Fibroblast of gingiva (primary cell): ENCODE measurements around the gene BRPF1.

Experiments
- DNase-seq: peaks from one replicate; pipeline ENCODE4 v3.0.0-alpha.2; 2011; ENCODE audit warnings: low read depth

Gene BRPF1, protein sequence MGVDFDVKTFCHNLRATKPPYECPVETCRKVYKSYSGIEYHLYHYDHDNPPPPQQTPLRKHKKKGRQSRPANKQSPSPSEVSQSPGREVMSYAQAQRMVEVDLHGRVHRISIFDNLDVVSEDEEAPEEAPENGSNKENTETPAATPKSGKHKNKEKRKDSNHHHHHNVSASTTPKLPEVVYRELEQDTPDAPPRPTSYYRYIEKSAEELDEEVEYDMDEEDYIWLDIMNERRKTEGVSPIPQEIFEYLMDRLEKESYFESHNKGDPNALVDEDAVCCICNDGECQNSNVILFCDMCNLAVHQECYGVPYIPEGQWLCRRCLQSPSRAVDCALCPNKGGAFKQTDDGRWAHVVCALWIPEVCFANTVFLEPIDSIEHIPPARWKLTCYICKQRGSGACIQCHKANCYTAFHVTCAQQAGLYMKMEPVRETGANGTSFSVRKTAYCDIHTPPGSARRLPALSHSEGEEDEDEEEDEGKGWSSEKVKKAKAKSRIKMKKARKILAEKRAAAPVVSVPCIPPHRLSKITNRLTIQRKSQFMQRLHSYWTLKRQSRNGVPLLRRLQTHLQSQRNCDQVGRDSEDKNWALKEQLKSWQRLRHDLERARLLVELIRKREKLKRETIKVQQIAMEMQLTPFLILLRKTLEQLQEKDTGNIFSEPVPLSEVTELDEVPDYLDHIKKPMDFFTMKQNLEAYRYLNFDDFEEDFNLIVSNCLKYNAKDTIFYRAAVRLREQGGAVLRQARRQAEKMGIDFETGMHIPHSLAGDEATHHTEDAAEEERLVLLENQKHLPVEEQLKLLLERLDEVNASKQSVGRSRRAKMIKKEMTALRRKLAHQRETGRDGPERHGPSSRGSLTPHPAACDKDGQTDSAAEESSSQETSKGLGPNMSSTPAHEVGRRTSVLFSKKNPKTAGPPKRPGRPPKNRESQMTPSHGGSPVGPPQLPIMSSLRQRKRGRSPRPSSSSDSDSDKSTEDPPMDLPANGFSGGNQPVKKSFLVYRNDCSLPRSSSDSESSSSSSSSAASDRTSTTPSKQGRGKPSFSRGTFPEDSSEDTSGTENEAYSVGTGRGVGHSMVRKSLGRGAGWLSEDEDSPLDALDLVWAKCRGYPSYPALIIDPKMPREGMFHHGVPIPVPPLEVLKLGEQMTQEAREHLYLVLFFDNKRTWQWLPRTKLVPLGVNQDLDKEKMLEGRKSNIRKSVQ (N-terminal part only)

GRCh38 chr3:9731206-9732079 lies at the start of gene BRPF1:
TSS of gene BRPF1 (plus strand) at chr3:9731735. CDS start at chr3:9734141, 2,406 bp downstream.
- DNase-seq = peak; percentile 100

- no peak for DNase-seq
Observed at GRCh38 chr3:9682096-9682495, 49.4 kb upstream of the BRPF1 start.

DNA sequence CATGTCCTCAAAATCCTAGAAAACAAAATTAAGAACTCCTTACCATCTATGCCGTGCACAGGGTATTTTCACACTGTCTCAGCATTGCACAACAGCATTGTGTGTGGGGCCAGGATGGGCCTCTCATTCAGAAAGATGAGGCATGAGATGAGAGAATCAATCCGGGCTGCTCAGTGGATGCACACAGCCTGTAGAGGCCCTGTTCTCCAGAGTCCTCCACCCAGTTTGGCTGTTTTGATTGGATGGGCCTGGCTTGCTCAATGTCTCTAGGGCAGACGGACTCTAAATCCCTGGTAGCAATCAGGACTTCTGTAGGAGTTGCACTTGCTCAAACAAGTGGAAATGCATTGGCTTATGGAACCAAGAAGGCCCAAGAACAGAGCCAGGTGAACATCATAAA lies 48.1 kb upstream of the BRPF1 start:
- no peak for DNase-seq

DNA sequence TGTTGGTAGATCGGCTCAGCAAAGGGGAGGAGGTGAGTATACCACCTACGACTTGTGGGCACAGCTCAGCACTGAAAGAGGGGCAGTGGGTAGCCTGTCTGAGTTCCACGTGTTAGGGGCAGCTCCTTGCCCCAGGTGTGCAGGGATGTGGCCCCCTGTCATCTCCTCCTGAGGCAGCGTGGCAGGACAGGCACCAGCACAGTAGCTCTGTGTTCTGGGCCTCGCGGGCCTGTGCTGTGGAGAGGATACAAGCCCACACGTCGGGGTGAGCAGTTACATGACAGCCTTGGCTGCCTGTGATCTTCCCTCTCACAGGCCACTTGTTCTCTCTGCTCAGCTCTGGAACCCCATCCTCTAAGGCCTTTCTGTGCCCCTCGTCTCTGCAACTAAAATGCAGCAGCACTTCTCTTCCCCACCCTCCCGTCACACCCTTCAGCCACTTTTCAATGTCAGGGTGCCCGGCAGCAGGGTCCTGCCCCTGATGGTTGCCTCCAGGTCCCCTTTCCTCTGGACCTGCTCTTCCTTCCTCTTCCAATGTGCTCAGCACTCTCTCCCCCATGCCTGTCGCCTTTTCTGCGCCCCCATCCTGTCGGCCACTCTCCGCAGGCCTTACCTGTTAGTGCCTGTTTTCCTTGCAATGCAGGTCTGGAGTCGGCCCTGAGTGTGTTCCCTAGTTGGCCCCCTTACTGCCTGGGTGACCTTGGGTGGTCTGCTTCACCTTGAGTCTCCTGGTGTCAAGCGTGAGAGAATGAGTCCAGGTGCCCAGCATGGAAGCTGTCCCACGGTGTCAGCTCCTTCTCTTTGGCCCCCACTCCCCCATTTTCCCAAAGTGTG lies 46.1 kb upstream of the BRPF1 start:
- no peak for DNase-seq

DNA sequence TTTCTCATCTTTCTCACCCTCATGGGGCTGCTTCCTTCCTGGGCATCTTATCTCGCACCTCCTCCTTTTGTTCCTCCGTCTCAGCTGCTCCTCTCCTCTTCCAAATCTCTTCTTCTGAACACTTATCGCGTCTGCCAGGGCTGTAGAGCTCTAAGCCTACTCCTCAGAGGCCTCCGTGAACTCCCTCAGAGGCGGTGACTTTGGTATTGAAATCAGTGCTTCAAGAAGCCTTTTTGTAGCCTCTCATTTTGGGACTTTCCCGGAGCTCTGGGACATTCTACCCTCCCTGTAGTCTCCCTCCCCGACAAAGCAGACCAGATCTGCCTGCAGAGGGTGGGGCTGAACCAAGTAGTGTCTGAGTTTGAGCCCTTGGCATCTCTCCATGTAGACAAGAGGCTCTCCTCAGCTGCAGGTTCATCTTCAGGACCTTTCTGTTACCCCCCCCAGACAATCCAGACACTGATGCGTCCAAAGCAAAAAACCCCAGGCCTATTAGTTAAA lies 45.4 kb upstream of the BRPF1 start:
- no peak for DNase-seq

DNA sequence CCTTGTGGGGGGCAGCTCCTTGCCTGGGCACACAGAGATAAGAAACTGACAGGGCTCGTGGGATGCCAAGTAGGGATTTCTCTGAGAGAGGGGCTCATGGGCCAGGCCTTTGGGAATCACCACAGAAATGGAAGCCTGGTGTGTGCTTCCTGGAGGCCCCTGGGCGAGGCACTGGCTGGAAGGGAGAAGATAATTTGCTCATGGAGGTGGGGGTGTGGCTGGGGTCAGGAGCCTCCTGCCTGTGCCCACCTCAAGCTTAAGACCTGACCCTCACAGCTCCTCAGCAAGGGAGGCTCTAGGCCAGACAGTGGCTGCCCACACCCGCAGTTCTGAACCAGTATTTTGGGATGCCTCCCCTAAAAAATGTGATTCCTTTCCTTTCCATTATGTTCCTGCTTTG lies 44.8 kb upstream of the BRPF1 start:
- DNase-seq = no peak

GRCh38 chr3:9687514-9687913 lies 44.0 kb upstream of the BRPF1 start:
- no peak for DNase-seq

DNA sequence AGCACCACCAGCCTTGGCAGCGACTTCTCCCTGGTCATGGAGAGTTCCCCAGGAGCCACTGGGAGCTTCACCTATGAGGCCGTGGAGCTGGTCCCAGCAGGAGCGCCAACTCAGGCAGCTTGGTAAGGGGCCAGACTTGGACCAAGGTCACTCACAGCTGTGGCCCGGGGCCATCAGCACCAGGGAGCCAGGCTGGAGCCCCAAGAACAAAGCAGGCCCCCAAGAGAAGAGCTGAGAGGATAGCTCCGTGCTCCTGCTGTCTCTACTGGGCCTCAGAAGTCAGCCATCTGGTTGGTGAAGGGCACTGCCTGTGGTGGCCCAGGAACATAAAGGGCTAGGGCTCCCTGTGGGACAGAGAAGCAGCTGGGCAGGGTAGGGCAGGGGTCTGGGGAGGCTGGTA lies 42.6 kb upstream of the BRPF1 start:
- DNase-seq = no peak

DNA sequence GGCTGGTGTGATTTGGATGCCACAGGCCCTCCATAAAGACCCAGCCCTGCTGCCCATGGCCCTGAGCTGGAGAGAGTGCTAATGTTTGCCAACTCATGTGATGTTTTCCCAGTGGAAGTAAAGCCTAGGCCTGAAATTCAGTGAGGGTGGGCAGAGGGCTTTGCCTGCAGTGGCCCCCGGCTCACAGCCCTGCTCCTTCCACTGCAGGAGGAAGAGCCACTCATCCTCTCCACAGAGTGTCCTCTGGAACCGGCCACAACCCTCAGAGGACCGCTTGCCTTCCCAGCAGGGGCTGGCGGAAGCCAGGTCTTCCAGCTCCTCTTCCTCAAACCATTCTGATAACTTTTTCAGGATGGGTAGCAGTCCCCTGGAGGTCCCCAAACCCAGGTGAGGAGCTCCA lies 41.8 kb upstream of the BRPF1 start:
- DNase-seq = no peak

DNA sequence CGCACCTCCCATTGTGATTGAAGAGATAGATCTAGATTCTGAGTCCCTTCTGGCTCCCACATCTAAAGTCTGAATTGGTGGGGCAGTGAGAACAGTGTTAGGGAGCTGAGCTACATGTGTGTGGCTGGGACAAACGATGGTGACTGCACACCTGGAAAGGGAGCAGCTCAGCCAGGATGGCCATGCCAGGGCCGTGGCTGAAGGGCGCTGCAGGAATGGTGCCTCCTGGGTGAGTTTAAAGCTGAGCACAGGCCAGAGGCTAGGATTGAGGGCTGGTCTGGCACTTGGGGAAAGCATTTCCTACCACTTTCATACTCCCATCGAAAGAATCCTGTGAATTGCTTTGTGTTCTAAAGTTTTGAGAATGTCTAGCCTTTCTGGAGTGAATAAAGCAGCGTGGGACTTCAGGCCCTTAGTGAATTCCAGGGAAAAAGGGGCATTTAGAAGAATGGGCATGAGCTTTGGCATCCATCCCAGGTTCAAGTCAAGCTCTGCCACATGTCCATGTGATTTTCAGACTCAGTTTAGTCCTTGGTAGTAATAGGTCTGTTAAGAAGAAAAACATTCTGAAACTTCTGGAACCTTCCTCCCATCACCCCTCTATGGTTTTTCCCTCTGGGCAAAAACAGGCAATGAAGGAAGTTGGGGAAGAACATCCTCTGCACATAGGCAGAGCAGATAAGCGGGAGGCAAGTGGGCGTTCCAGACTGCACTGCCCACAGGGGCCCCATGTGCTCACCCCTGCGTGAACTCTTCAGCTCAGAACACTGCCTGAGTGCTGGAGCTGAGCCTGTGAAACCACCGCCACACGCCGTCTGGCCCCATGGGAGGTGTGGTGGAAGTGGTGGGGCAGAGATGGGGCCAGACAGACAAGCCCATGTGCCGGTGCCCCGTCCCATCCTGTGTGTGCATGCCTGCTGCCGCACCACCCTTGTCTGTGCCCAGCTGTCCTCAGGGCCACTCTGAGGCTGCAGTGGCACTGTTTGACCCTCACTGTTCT lies 40.8 kb upstream of the BRPF1 start:
- DNase-seq = no peak

DNA sequence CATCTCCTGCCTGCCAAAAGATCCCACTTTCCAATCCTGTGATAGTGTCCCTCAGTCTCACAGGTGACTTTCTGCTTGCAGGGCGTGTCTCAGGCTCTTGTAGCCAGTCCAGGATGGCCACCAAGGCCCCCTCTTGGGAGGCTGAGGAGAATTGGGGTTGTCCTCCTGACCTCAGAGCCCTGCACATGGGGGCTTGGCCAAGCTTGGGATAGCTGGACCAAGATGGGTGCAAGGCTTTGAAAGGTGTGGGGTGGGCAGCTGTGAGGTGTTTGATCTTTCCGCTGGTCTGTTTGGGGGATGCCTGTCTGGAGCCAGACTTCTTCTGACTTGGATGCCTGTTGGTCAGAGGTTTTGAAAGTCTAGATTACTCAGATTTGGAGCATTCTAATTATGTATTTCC lies 39.9 kb upstream of the BRPF1 start:
- no peak for DNase-seq

GRCh38 chr3:9692416-9692815 lies 39.1 kb upstream of the BRPF1 start:
- no peak for DNase-seq

- no peak for DNase-seq
Observed at GRCh38 chr3:9695345-9695744, 36.2 kb upstream of the BRPF1 start.

DNA sequence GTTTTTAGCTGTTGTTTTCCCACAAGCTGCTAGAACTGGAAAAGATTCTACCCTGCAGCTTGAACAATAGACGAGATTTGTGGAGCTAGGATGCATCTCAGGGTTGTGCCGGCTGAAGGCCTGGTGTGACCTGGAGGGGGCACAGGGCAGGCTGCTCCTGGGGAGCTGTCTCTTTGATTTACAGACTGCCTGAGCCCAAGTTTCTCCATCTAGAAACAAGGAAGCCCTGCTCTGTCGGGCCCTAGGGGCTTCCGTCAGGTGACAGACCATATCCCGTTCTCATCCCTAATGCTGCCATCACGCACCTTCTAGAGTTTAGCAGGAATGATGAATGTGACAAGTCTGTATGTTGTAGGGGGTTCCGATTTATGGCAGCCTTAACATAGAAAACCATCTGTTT lies 35.8 kb upstream of the BRPF1 start:
- DNase-seq = no peak

GRCh38 chr3:9696480-9697220 lies 34.9 kb upstream of the BRPF1 start:
- no peak for DNase-seq

DNA sequence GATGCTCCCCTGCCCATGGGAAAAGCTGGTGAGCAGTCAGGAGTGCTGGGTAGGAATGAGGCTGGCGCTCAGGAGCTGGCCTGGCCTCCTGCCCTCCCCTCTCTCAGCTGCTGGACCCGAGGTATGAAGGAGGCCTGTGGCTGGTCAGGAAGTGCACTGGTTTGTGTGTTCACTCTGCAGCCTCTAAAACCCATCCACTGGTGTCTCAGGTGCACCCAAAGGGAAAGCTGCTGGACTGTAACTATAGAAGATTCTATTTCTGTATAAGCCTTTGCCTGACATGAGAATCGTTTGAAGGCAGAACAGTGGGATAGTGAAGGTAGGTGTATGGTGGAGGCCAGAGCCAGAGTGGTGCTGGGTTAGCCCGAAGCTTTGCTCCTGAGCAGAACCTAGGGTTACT lies 33.6 kb upstream of the BRPF1 start:
- DNase-seq = no peak

GRCh38 chr3:9698293-9698692 lies 33.2 kb upstream of the BRPF1 start:
- DNase-seq = no peak

- DNase-seq = no peak
Observed at GRCh38 chr3:9700536-9700935, 31.0 kb upstream of the BRPF1 start.
